OCI-LY1 (cell line): ENCODE results near the gene SLC5A3.

Source experiments
- EZH2 ChIP-seq: fragments of 200-600 bp; sonication (generic), shearing (Covaris generic); IDR thresholded peaks from 2 replicates; pipeline ENCODE4 v1.8.0; 2017; ENCODE audit warnings: borderline replicate concordance, mixed run types, mild to moderate bottlenecking, antibody characterized with exemption, low read length, moderate library complexity, mixed read lengths
- TF ChIP-seq, protein P1 (sequence below): fragments of 200-600 bp; sonication (generic), shearing (Covaris generic); IDR thresholded peaks from 2 replicates; pipeline ENCODE4 v1.5.1; 2017; ENCODE audit warnings: mild to moderate bottlenecking, antibody characterized with exemption, low read length, moderate library complexity, mixed read lengths

DNA sequence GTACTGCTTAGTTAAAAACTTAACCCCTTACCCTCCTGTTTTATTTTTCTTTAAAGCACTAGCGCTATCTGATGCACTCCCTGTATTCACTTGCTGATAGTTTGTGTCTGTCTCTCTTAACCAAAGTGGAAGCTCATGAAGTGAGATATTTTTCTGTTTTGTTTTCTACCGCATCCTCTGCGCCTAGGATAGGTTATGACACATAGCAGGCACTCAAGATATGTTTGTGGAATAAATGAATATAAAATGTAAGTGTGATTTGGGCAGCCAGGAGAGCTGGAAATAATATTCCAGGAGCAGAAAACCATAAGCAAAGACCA, 49.0 kb upstream of the SLC5A3 start:
- no peak for TF ChIP-seq EZH2
- TF ChIP-seq, protein P1, sequence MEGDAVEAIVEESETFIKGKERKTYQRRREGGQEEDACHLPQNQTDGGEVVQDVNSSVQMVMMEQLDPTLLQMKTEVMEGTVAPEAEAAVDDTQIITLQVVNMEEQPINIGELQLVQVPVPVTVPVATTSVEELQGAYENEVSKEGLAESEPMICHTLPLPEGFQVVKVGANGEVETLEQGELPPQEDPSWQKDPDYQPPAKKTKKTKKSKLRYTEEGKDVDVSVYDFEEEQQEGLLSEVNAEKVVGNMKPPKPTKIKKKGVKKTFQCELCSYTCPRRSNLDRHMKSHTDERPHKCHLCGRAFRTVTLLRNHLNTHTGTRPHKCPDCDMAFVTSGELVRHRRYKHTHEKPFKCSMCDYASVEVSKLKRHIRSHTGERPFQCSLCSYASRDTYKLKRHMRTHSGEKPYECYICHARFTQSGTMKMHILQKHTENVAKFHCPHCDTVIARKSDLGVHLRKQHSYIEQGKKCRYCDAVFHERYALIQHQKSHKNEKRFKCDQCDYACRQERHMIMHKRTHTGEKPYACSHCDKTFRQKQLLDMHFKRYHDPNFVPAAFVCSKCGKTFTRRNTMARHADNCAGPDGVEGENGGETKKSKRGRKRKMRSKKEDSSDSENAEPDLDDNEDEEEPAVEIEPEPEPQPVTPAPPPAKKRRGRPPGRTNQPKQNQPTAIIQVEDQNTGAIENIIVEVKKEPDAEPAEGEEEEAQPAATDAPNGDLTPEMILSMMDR = no peak
